Heart right ventricle (tissue), 16 donors: ENCODE results near the gene RAP1GDS1. TPM values are rescaled to one million over a fixed set of nuclear protein-coding genes. Genes with fewer than 3 reads are reported as not detected.

Experiments
- ATAC-seq, 8 donors: fragments of 200-7000 bp; cut with Tn5 transposase; one replicate each; pipeline ENCODE4 v1.9.1; 2020; ENCODE audit warnings: mild to moderate bottlenecking in 8 of 8, moderate library complexity in 8 of 8, moderate number of reproducible peaks in 1 of 8
- DNase-seq, 2 donors: peaks; one replicate each; pipeline ENCODE4 v3.0.0-alpha.2; 2020
- H3K27ac ChIP-seq, 10 donors: fragments of 200-600 bp; sonication (generic) in 2 of 10; one replicate each; pipeline versions ENCODE4 v1.5.0 to v1.8.0; 2020 to 2022; ENCODE audit warnings: mild to moderate bottlenecking in 3 of 10
- H3K27me3 ChIP-seq, 7 donors: fragments of 200-600 bp; one replicate each; pipeline ENCODE4 v1.8.0; 2021 to 2022; ENCODE audit warnings: mild to moderate bottlenecking in 2 of 7
- H3K36me3 ChIP-seq, 9 donors: fragments of 200-600 bp; sonication (generic) in 1 of 9; one replicate each; pipeline versions ENCODE4 v1.5.0 to v1.8.0; 2020 to 2022; ENCODE audit warnings: mild to moderate bottlenecking in 2 of 9
- H3K4me1 ChIP-seq, 9 donors: fragments of 200-600 bp; sonication (generic) in 1 of 9; one replicate each; pipeline versions ENCODE4 v1.5.0 to v1.8.0; 2020 to 2022; ENCODE audit warnings: mild to moderate bottlenecking in 4 of 9
- H3K4me3 ChIP-seq, 10 donors: fragments of 200-600 bp; sonication (generic) in 2 of 10; one replicate each; pipeline versions ENCODE4 v1.5.0 to v1.8.0; 2020 to 2022; ENCODE audit warnings: mild to moderate bottlenecking in 7 of 10, moderate library complexity in 2 of 10
- H3K9me3 ChIP-seq, 11 donors: fragments of 200-600 bp in 10 of 11; sonication (generic) in 2 of 11; one replicate each; pipeline versions ENCODE4 v1.5.0 to v1.8.0; 2013 to 2022; ENCODE audit warnings: mild to moderate bottlenecking in 2 of 11, control low read depth in 1 of 11, moderate library complexity in 1 of 11
- CTCF ChIP-seq, 9 donors: fragments of 200-600 bp; sonication (generic) in 2 of 9; IDR thresholded peaks; one replicate each; pipeline versions ENCODE4 v1.5.0 to v1.8.0; 2021 to 2022; ENCODE audit warnings: antibody characterized with exemption in 9 of 9, mild to moderate bottlenecking in 5 of 9, moderate library complexity in 1 of 9
- WGBS, 2 donors: extraction: QIAGEN DNeasy Blood & Tissue Kit; methylation state at CpG; one replicate each; pipeline ENCODE4 v1.1.7; 2013; ENCODE audit warnings: inconsistent platforms in 1 of 2; 5-methylcytosine and 5-hydroxymethylcytosine counted together
- intact Hi-C, 10 donors: fragments of 100-400 bp; cut with DNase I; formaldehyde crosslinking; loops; one replicate each; pipeline versions ENCODE4 v1.11.1 to v1.14.2; 2022
- long read RNA-seq, 3 donors: library from polyadenylated mRNA; unstranded; transcript quantifications; one replicate each; pipeline ENCODE4 v2.0.0, GENCODE V29; 2020 to 2021
- polyA plus RNA-seq, 2 donors: library from polyadenylated mRNA; stranded (reverse); fragments of 200-250 nt; gene quantifications; one replicate each; pipeline ENCODE4 v1.2.3, GENCODE V29; 2013
- total RNA-seq, 10 donors: library from RNA; stranded (reverse); fragmentation: NEBNext Ultra II Directional in 3 of 10; extraction: Animal tissue kit (Norgen Biotek cat#: 25700) in 3 of 10; gene quantifications; one replicate each; pipeline versions ENCODE4 v1.2.1 to v1.2.4, GENCODE V29; 2021 to 2023
- donor health status: Arrhythmogenic right ventricular cardiomyopathy.
- donor health status: ischemic (EF 13 %, LVEDD 7.1; RV severe dilation, severe dysfunction).
- donor health status: healthy with polysubstance abuse.
- donor health status: DM: no; HTN: yes; CAD: no.
- donor health status: DM: no; HTN: no; CAD: no.
- donor health status: ischemic (EF 25% LVEDD 6.9; RV normal size, moderate dysfunction).
- donor health status: ischemic (EF 25% LVEDD 5.7; RV mildly dilated, moderate dysfunction).
- donor health status: healthy.
- donor health status: DM: yes; HTN: yes; CAD: no.
- donor health status: Ischemic cardiomyopathy.
- donor health status: ischemic (EF 35%, LVEDD 5.7; RV mildly dilated, moderate dysfunction).
- donor health status: nonischemic (EF 11% LVEDD 7.7; RV severe dilation, severe dysfunction).
- donor health status: DM: yes; HTN: yes; CAD: no.
- donor health status: PGD.
- donor health status: ischemic (EF 29% LVEDD 5.4; RV normal size, mild dysfunction).
- donor health status: nonischemic (EF 23%, LVEDD 6.1; RV moderate dilation, normal function).

RAP1GDS1 gene
- total RNA-seq = 10 to 100 TPM in 8 of 10 donors, 1 to 10 TPM in 2; 8.8 to 21.3 (median 12.7) TPM
- 10 to 100 TPM in 1 of 2 donors, 1 to 10 TPM in 1; 7.0 to 15.8 TPM for polyA plus RNA-seq
- long read RNA-seq, donor 1, partial matches to known transcripts = 1 of 21 reads
- long read RNA-seq, donor 1, other reads (novel, unspliced or antisense) = 9 of 21 reads
- long read RNA-seq, donor 2, transcript RAP1GDS1-205 (15 exons, 3,681 nt) = major isoform, 6 of 23 reads
- long read RNA-seq, donor 2, partial matches to known transcripts = 3 of 23 reads
- long read RNA-seq, donor 2, other reads (novel, unspliced or antisense) = 8 of 23 reads
- long read RNA-seq, donor 3, transcript RAP1GDS1-202 (15 exons, 2,092 nt) = minor isoform, 6 of 45 reads
- long read RNA-seq, donor 3, transcript RAP1GDS1-205 (15 exons, 3,681 nt) = major isoform, 13 of 45 reads
- long read RNA-seq, donor 3, partial matches to known transcripts = 6 of 45 reads
- long read RNA-seq, donor 3, other reads (novel, unspliced or antisense) = 12 of 45 reads

GRCh38 chr4:98260579-98261404 is at the start of gene RAP1GDS1:
Gene RAP1GDS1, plus strand, starts transcription at chr4:98261384. Its CDS starts 182 bp downstream, at chr4:98261566.
- intact Hi-C loops = loop anchor here in 5 of 10 donors (1.0 to 10.0 kb wide), 5 partner anchors 37 to 667 kb away; partner anchors contain the start of genes STPG2 (in 5 of the 5) and EIF4E (in 1 of the 5)
- Histone ChIP-seq H3K27me3 (no peaks in the 10 kb centered on the region), H3K27ac (peak within 1 kb of the TSS; percentile 74 to 100 (median 98)), H3K4me1 (peaks cover 0 to 42% (median 19%) of the 10 kb centered on the region in 9 donors), H3K4me3 (peak within 1 kb of the TSS; percentile 46 to 93 (median 82)), H3K36me3 (no peaks in the 10 kb centered on the region), H3K9me3 (no peaks in the 10 kb centered on the region)
- peak; percentile 97 to 99 (median 98) for ATAC-seq
- no peak for TF ChIP-seq CTCF (IDR thresholded peaks at IDR 0.05)
- peak; percentile 96 to 97 for DNase-seq
- WGBS, 2 donors = 1% methylated on average over 52 to 83 of the region's 84 CpGs

- intact Hi-C loops = no loop called here
- Histone ChIP-seq H3K36me3 (no peaks in the 10 kb centered on the region), H3K27ac (no peak overlapping the region), H3K4me3 (no peak overlapping the region), H3K27me3 (no peaks in the 10 kb centered on the region), H3K4me1 (no peaks in the 10 kb centered on the region), H3K9me3 (no peaks in the 10 kb centered on the region)
- DNase-seq = no peak
- WGBS, 2 donors = 60 to 66% methylated on average over 2 of the region's 2 CpGs
- no peak for ATAC-seq
- TF ChIP-seq CTCF (IDR thresholded peaks at IDR 0.05) = no peak
These were observed 38.9 kb upstream of the RAP1GDS1 start for GRCh38 chr4:98222306-98222705.

- Histone ChIP-seq H3K4me1 (no peaks in the 10 kb centered on the region), H3K4me3 (no peak overlapping the region), H3K27ac (no peak overlapping the region), H3K9me3 (no peaks in the 10 kb centered on the region), H3K36me3 (no peaks in the 10 kb centered on the region), H3K27me3 (no peaks in the 10 kb centered on the region)
- intact Hi-C loops = no loop called here
- no peak for ATAC-seq
- no peak for TF ChIP-seq CTCF (IDR thresholded peaks at IDR 0.05)
- 89 to 95% methylated on average over 6 of the region's 6 CpGs for WGBS, 2 donors
- no peak for DNase-seq
These were observed 34.8 kb upstream of the RAP1GDS1 start for GRCh38 chr4:98226396-98226795.

- H3K36me3 ChIP-seq = no peaks in the 10 kb centered on the region
- no peak for DNase-seq
- intact Hi-C loops = no loop called here
- peaks cover 0 to 5% (median 0%) of the 10 kb centered on the region in 9 donors for H3K4me1 ChIP-seq
- TF ChIP-seq CTCF (IDR thresholded peaks at IDR 0.05) = no peak
- H3K4me3 ChIP-seq = no peak overlapping the region
- H3K27ac ChIP-seq = no peak overlapping the region
- no peaks in the 10 kb centered on the region for H3K9me3 ChIP-seq
- ATAC-seq = no peak
- 91 to 92% methylated on average over 3 of the region's 3 CpGs for WGBS, 2 donors
- H3K27me3 ChIP-seq = no peaks in the 10 kb centered on the region
These were observed 30.2 kb upstream of the RAP1GDS1 start for GRCh38 chr4:98230961-98231360.
